Effector memory CD8-positive, alpha-beta T cell (primary cell): ENCODE results near the gene RLN2.

Experiments used
- ATAC-seq: fragments of 150-1000 bp; cut with Tn5 transposase; replicated peaks from 2 replicates; pipeline ENCODE4 v1.10.0; 2021; ENCODE audit warnings: mild to moderate bottlenecking, moderate library complexity
- DNase-seq, 3 experiments: peaks; one replicate each; pipeline ENCODE4 v3.0.0; 2021
- H3K27ac Mint-ChIP-seq, 2 donors: one replicate each; pipeline ENCODE4 v1.8.0; 2022; ENCODE audit warnings: mild to moderate bottlenecking in 2 of 2, mixed read lengths in 2 of 2, moderate library complexity in 2 of 2
- H3K27me3 Mint-ChIP-seq, 2 donors: one replicate each; pipeline ENCODE4 v1.8.0; 2022; ENCODE audit warnings: mixed read lengths in 2 of 2
- H3K36me3 Mint-ChIP-seq: one replicate; pipeline ENCODE4 v1.8.0; 2022; ENCODE audit warnings: mild to moderate bottlenecking, moderate library complexity, mixed read lengths; ENCODE audit not compliant: insufficient read depth
- H3K4me1 Mint-ChIP-seq, 2 donors: one replicate each; pipeline ENCODE4 v1.8.0; 2022; ENCODE audit warnings: low read depth in 2 of 2, mixed read lengths in 2 of 2
- H3K4me3 Mint-ChIP-seq, 2 donors: one replicate each; pipeline ENCODE4 v1.8.0; 2022; ENCODE audit warnings: mild to moderate bottlenecking in 2 of 2, mixed read lengths in 2 of 2, moderate library complexity in 2 of 2
- H3K9me3 Mint-ChIP-seq, 2 donors: one replicate each; pipeline ENCODE4 v1.8.0; 2022; ENCODE audit warnings: mixed read lengths in 2 of 2

The RLN2 gene

GRCh38 chr9:5315187-5315923 lies 10.8 kb upstream of the RLN2 start:
- Mint-ChIP-seq H3K4me3 (no peak overlapping the region), H3K4me1 (peaks cover 2 to 3% of the 10 kb centered on the region in 2 donors), H3K9me3 (peaks cover 7 to 8% of the 10 kb centered on the region in 2 donors), H3K27me3 (peaks cover 0 to 9% of the 10 kb centered on the region in 2 donors), H3K36me3 (peaks cover 2% of the 10 kb centered on the region), H3K27ac (no peak overlapping the region)
- ATAC-seq (no peak), DNase-seq (no peak)

GRCh38 chr9:5310851-5311250 lies 6.3 kb upstream of the RLN2 start:
- H3K9me3 Mint-ChIP-seq = peaks cover 0 to 8% of the 10 kb centered on the region in 2 donors
- no peak for ATAC-seq
- H3K27me3 Mint-ChIP-seq = peaks cover 0 to 26% of the 10 kb centered on the region in 2 donors
- DNase-seq = no peak
- no peak overlapping the region for H3K4me3 Mint-ChIP-seq
- peaks cover 0 to 10% of the 10 kb centered on the region in 2 donors for H3K4me1 Mint-ChIP-seq
- H3K36me3 Mint-ChIP-seq = no peaks in the 10 kb centered on the region
- no peak overlapping the region for H3K27ac Mint-ChIP-seq

GRCh38 chr9:5305741-5306140 lies 1.2 kb upstream of the RLN2 start:
- Mint-ChIP-seq H3K9me3 (no peaks in the 10 kb centered on the region), H3K4me3 (no peak overlapping the region), H3K36me3 (peaks cover 6% of the 10 kb centered on the region), H3K27me3 (peaks cover 0 to 20% of the 10 kb centered on the region in 2 donors), H3K27ac (no peak overlapping the region), H3K4me1 (peaks cover 15 to 23% of the 10 kb centered on the region in 2 donors)
- ATAC-seq (no peak), DNase-seq (no peak)

- Mint-ChIP-seq H3K4me1 (peaks cover 15 to 16% of the 10 kb centered on the region in 2 donors), H3K4me3 (peak overlapping the region; percentile 29 to 44), H3K36me3 (peaks cover 6% of the 10 kb centered on the region), H3K27ac (peak overlapping the region in 1 of 2 donors; percentile 32), H3K9me3 (peaks cover 0 to 3% of the 10 kb centered on the region in 2 donors), H3K27me3 (no peaks in the 10 kb centered on the region)
- peak; percentile 23 for ATAC-seq
- no peak for DNase-seq
These were observed 3.0 kb downstream of the RLN2 start for GRCh38 chr9:5301544-5301943.

- Mint-ChIP-seq H3K36me3 (no peaks in the 10 kb centered on the region), H3K4me1 (no peaks in the 10 kb centered on the region), H3K27ac (no peak overlapping the region), H3K27me3 (peaks cover 16% of the 10 kb centered on the region in 2 donors), H3K9me3 (peaks cover 0 to 13% of the 10 kb centered on the region in 2 donors), H3K4me3 (no peak overlapping the region)
- ATAC-seq = no peak
- DNase-seq = no peak
These were observed 12.4 kb downstream of the RLN2 start for GRCh38 chr9:5292141-5292540.

GRCh38 chr9:5288591-5288990 lies 15.9 kb downstream of the RLN2 start:
- Mint-ChIP-seq H3K9me3 (peaks cover 0 to 8% of the 10 kb centered on the region in 2 donors), H3K27me3 (peaks cover 16% of the 10 kb centered on the region in 2 donors), H3K4me3 (no peak overlapping the region), H3K36me3 (no peaks in the 10 kb centered on the region), H3K4me1 (peaks cover 0 to 4% of the 10 kb centered on the region in 2 donors), H3K27ac (no peak overlapping the region)
- no peak for ATAC-seq
- DNase-seq = no peak

GRCh38 chr9:5286262-5286661 lies 18.3 kb downstream of the RLN2 start:
- DNase-seq (no peak), ATAC-seq (no peak)
- H3K9me3 Mint-ChIP-seq = peaks cover 0 to 8% of the 10 kb centered on the region in 2 donors
- no peak overlapping the region for H3K27ac Mint-ChIP-seq
- H3K27me3 Mint-ChIP-seq = peaks cover 16% of the 10 kb centered on the region in 2 donors
- H3K36me3 Mint-ChIP-seq = no peaks in the 10 kb centered on the region
- H3K4me1 Mint-ChIP-seq = peaks cover 0 to 4% of the 10 kb centered on the region in 2 donors
- no peak overlapping the region for H3K4me3 Mint-ChIP-seq

GRCh38 chr9:5278486-5278885 lies 26.0 kb downstream of the RLN2 start:
- ATAC-seq (no peak), DNase-seq (no peak)
- H3K27me3 Mint-ChIP-seq = no peaks in the 10 kb centered on the region
- no peak overlapping the region for H3K4me3 Mint-ChIP-seq
- H3K36me3 Mint-ChIP-seq = no peaks in the 10 kb centered on the region
- H3K9me3 Mint-ChIP-seq = no peaks in the 10 kb centered on the region
- H3K27ac Mint-ChIP-seq = no peak overlapping the region
- no peaks in the 10 kb centered on the region for H3K4me1 Mint-ChIP-seq

- no peaks in the 10 kb centered on the region for H3K9me3 Mint-ChIP-seq
- DNase-seq (no peak), ATAC-seq (no peak)
- no peak overlapping the region for H3K27ac Mint-ChIP-seq
- no peaks in the 10 kb centered on the region for H3K4me1 Mint-ChIP-seq
- no peak overlapping the region for H3K4me3 Mint-ChIP-seq
- H3K36me3 Mint-ChIP-seq = no peaks in the 10 kb centered on the region
- H3K27me3 Mint-ChIP-seq = peaks cover 0 to 8% of the 10 kb centered on the region in 2 donors
These were observed 29.7 kb downstream of the RLN2 start for GRCh38 chr9:5274770-5275169.

GRCh38 chr9:5269249-5269715 lies 35.2 kb downstream of the RLN2 start:
- DNase-seq (no peak), ATAC-seq (no peak)
- Mint-ChIP-seq H3K27me3 (peaks cover 0 to 8% of the 10 kb centered on the region in 2 donors), H3K9me3 (no peaks in the 10 kb centered on the region), H3K27ac (no peak overlapping the region), H3K4me1 (peaks cover 0 to 2% of the 10 kb centered on the region in 2 donors), H3K4me3 (no peak overlapping the region), H3K36me3 (no peaks in the 10 kb centered on the region)

GRCh38 chr9:5265939-5266338 lies 38.6 kb downstream of the RLN2 start:
- Mint-ChIP-seq H3K27ac (no peak overlapping the region), H3K27me3 (no peaks in the 10 kb centered on the region), H3K9me3 (no peaks in the 10 kb centered on the region), H3K4me1 (peaks cover 0 to 4% of the 10 kb centered on the region in 2 donors), H3K36me3 (no peaks in the 10 kb centered on the region), H3K4me3 (no peak overlapping the region)
- DNase-seq (no peak), ATAC-seq (no peak)

GRCh38 chr9:5264219-5264595 lies 40.3 kb downstream of the RLN2 start:
- H3K4me3 Mint-ChIP-seq = no peak overlapping the region
- no peaks in the 10 kb centered on the region for H3K36me3 Mint-ChIP-seq
- peak overlapping the region in 1 of 2 donors; percentile 19 for H3K27ac Mint-ChIP-seq
- H3K4me1 Mint-ChIP-seq = peaks cover 0 to 4% of the 10 kb centered on the region in 2 donors
- H3K27me3 Mint-ChIP-seq = peaks cover 0 to 4% of the 10 kb centered on the region in 2 donors
- H3K9me3 Mint-ChIP-seq = no peaks in the 10 kb centered on the region
- DNase-seq (no peak), ATAC-seq (no peak)

- H3K9me3 Mint-ChIP-seq = no peaks in the 10 kb centered on the region
- DNase-seq (no peak), ATAC-seq (peak; percentile 47)
- no peak overlapping the region for H3K4me3 Mint-ChIP-seq
- peaks cover 0 to 4% of the 10 kb centered on the region in 2 donors for H3K4me1 Mint-ChIP-seq
- H3K27ac Mint-ChIP-seq = peak overlapping the region in 1 of 2 donors; percentile 64
- peaks cover 0 to 4% of the 10 kb centered on the region in 2 donors for H3K27me3 Mint-ChIP-seq
- no peaks in the 10 kb centered on the region for H3K36me3 Mint-ChIP-seq
These were observed 40.9 kb downstream of the RLN2 start for GRCh38 chr9:5263351-5264218.
